Measurements from ENCODE around the gene KIAA1217.

The KIAA1217 gene

DNA sequence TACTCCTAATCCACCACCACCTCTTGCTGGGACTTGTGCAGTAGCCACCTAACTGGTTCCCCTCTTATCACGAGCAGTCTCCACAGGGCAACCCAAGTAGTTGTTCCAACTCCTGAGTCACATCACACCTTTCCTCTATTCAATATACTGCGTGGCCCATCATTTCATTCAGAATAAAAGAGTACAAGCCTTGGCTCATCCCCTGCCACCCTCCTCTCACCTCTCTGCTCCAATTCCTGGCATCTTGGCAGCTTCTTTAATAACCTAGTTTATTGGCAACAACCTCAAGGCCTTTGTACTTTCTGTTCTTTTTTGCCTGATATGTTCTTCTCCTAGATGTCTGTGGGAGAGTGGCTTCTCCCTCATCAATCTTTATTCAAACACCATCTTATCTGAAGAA is 199.4 kb downstream of the KIAA1217 start:
- Histone ChIP-seq H3K4me3 (ENCODE audit: low read depth, low read length) (no peak overlapping the region), H3K9me3 (ENCODE audit: control insufficient read depth, insufficient read depth, low read depth, low read length) (no peaks in the 10 kb centered on the region), H3K36me3 (ENCODE audit: control insufficient read depth in 2 of 2, insufficient read depth in 1 of 2, low read length in 2 of 2) (no peaks in the 10 kb centered on the region), H3K27ac (ENCODE audit: extremely low read depth, low read depth, low read length) (no peak overlapping the region), H3K4me1 (ENCODE audit: control insufficient read depth, insufficient read depth, low read length) (no peaks in the 10 kb centered on the region)
- CTCF ChIA-PET: interaction anchor here (1.6 kb wide), 1 partner anchor 110 kb away, joined by 3 read pairs; no protein-coding TSS in a partner anchor
- POLR2A ChIA-PET: no interaction called here
- TF ChIP-seq, protein P1, sequence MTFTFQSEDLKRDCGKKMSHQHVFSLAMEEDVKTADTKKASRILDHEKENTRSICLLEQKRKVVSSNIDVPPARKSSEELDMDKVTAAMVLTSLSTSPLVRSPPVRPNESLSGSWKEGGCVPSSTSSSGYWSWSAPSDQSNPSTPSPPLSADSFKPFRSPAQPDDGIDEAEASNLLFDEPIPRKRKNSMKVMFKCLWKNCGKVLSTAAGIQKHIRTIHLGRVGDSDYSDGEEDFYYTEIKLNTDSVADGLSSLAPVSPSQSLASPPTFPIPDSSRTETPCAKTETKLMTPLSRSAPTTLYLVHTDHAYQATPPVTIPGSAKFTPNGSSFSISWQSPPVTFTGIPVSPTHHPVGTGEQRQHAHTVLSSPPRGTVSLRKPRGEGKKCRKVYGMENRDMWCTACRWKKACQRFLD (tag by site-specific recombination; IDR thresholded peaks at IDR 0.05): no peak

DNA sequence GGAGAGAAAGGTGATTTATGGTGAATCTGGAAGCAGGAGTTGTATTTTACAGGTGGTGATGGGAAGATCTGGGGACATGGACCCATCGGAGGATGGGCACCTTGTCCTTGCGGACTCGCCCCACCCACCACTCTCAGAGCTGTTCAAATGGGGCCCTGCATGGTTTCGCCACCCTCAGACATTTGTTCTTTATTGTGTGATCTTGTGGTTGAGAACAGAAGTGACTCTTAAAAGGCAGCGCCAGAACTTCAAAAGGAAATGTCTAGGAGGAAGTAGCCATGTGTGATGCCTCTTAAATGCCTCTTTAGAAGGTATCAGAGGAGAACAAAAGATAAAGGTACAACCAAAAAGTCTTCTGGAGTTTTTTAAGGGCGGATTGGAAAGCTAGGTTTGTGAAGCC is 205.7 kb downstream of the KIAA1217 start:
- no peak overlapping the region for H3K4me3 ChIP-seq (ENCODE audit: low read depth, low read length)
- H3K36me3 ChIP-seq (ENCODE audit: control insufficient read depth in 2 of 2, insufficient read depth in 1 of 2, low read length in 2 of 2): no peaks in the 10 kb centered on the region
- no peak overlapping the region for H3K27ac ChIP-seq (ENCODE audit: extremely low read depth, low read depth, low read length)
- CTCF ChIA-PET: no interaction called here
- TF ChIP-seq PRDM1 (tag by site-specific recombination; IDR thresholded peaks at IDR 0.05) (no peak), ZNF394 (tag by site-specific recombination; IDR thresholded peaks at IDR 0.05; ENCODE audit: borderline replicate concordance) (no peak), ZNF433 (tag by site-specific recombination; IDR thresholded peaks at IDR 0.05; ENCODE audit: low read depth) (no peak), RBAK (tag by site-specific recombination; IDR thresholded peaks at IDR 0.05) (no peak), ZNF837 (tag by site-specific recombination; IDR thresholded peaks at IDR 0.05) (no peak), ZFHX2 (tag by site-specific recombination; conservative IDR thresholded peaks at IDR 0.05) (no peak), SALL2 (tag by site-specific recombination; IDR thresholded peaks at IDR 0.05; ENCODE audit: borderline replicate concordance) (no peak), ZNF510 (tag by site-specific recombination; IDR thresholded peaks at IDR 0.05; ENCODE audit: insufficient replicate concordance) (no peak), ZNF701 (tag by site-specific recombination; IDR thresholded peaks at IDR 0.05) (no peak), ZNF391 (tag by site-specific recombination; IDR thresholded peaks at IDR 0.05; ENCODE audit: borderline replicate concordance, low read depth) (no peak), ZNF560 (tag by site-specific recombination; IDR thresholded peaks at IDR 0.05; ENCODE audit: borderline replicate concordance) (no peak)
- TF ChIP-seq, protein P2, sequence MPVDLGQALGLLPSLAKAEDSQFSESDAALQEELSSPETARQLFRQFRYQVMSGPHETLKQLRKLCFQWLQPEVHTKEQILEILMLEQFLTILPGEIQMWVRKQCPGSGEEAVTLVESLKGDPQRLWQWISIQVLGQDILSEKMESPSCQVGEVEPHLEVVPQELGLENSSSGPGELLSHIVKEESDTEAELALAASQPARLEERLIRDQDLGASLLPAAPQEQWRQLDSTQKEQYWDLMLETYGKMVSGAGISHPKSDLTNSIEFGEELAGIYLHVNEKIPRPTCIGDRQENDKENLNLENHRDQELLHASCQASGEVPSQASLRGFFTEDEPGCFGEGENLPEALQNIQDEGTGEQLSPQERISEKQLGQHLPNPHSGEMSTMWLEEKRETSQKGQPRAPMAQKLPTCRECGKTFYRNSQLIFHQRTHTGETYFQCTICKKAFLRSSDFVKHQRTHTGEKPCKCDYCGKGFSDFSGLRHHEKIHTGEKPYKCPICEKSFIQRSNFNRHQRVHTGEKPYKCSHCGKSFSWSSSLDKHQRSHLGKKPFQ (tag by site-specific recombination; IDR thresholded peaks at IDR 0.05): no peak
- TF ChIP-seq, protein P3, sequence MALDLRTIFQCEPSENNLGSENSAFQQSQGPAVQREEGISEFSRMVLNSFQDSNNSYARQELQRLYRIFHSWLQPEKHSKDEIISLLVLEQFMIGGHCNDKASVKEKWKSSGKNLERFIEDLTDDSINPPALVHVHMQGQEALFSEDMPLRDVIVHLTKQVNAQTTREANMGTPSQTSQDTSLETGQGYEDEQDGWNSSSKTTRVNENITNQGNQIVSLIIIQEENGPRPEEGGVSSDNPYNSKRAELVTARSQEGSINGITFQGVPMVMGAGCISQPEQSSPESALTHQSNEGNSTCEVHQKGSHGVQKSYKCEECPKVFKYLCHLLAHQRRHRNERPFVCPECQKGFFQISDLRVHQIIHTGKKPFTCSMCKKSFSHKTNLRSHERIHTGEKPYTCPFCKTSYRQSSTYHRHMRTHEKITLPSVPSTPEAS (tag by site-specific recombination; IDR thresholded peaks at IDR 0.05): no peak
- TF ChIP-seq, protein P4, sequence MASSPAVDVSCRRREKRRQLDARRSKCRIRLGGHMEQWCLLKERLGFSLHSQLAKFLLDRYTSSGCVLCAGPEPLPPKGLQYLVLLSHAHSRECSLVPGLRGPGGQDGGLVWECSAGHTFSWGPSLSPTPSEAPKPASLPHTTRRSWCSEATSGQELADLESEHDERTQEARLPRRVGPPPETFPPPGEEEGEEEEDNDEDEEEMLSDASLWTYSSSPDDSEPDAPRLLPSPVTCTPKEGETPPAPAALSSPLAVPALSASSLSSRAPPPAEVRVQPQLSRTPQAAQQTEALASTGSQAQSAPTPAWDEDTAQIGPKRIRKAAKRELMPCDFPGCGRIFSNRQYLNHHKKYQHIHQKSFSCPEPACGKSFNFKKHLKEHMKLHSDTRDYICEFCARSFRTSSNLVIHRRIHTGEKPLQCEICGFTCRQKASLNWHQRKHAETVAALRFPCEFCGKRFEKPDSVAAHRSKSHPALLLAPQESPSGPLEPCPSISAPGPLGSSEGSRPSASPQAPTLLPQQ (tag by site-specific recombination; IDR thresholded peaks at IDR 0.05): no peak
- H3K4me1 ChIP-seq (ENCODE audit: control insufficient read depth, insufficient read depth, low read length): peaks cover 4% of the 10 kb centered on the region
- no peaks in the 10 kb centered on the region; the same call in 1 of the 2 replicates for H3K9me3 ChIP-seq (ENCODE audit: control insufficient read depth, insufficient read depth, low read depth, low read length)
- POLR2A ChIA-PET: no interaction called here

DNA sequence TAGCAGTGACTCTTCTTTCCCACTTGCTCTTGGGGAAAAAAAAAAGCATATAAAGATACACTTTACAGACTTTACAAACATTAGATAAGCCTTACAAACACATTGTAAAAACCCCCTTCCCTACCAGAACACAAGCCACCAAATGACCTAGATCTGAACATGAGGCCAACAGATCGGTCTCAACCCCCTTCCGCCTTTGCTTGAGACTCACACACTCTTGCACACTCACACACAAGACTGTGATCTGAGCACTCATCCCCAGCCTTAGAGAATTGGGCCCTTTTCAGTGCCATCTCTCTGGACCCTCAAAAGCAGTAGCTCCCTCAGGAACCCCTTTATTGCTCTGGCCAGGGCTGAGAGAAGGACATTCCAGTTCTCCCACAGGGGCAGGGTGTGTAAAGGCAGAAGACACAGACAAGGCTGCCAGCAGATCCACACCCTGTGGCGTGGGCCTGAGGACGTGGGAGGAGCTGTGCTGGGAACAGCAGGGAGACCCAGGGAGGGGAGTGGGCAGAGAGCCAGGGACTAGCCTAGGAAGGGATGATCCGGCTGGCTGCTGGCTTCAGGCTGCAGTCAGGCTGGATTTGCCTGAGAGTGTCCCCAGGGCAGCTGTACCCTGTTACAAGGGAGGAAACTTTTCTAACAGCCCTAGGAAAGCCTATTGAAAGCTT is 206.7 kb downstream of the KIAA1217 start:
- CTCF ChIA-PET: interaction anchor here (0.6 to 1.6 kb wide), 2 partner anchors 52 to 104 kb away, joined by 3 to 5 read pairs; no protein-coding TSS in a partner anchor
- Histone ChIP-seq H3K4me3 (ENCODE audit: low read depth, low read length) (no peak overlapping the region), H3K4me1 (ENCODE audit: control insufficient read depth, insufficient read depth, low read length) (peaks cover 4% of the 10 kb centered on the region), H3K9me3 (ENCODE audit: control insufficient read depth, insufficient read depth, low read depth, low read length) (no peaks in the 10 kb centered on the region; the same call in 1 of the 2 replicates), H3K27ac (ENCODE audit: extremely low read depth, low read depth, low read length) (no peak overlapping the region; the same call in 1 of the 2 replicates), H3K36me3 (ENCODE audit: control insufficient read depth in 2 of 2, insufficient read depth in 1 of 2, low read length in 2 of 2) (no peaks in the 10 kb centered on the region)
- TF ChIP-seq ZNF623 (tag by site-specific recombination; IDR thresholded peaks at IDR 0.05): no peak
- TF ChIP-seq KLF1 (tag by site-specific recombination; IDR thresholded peaks at IDR 0.05): peak; percentile 7; the same call in 1 of the 2 replicates
- peak; percentile 88 for TF ChIP-seq ZIC2 (tag by site-specific recombination; IDR thresholded peaks at IDR 0.05)
- TF ChIP-seq ZSCAN16 (tag by site-specific recombination; IDR thresholded peaks at IDR 0.05): peak; percentile 52; the same call in 1 of the 2 replicates
- TF ChIP-seq, protein P5, sequence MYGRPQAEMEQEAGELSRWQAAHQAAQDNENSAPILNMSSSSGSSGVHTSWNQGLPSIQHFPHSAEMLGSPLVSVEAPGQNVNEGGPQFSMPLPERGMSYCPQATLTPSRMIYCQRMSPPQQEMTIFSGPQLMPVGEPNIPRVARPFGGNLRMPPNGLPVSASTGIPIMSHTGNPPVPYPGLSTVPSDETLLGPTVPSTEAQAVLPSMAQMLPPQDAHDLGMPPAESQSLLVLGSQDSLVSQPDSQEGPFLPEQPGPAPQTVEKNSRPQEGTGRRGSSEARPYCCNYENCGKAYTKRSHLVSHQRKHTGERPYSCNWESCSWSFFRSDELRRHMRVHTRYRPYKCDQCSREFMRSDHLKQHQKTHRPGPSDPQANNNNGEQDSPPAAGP (tag by site-specific recombination; IDR thresholded peaks at IDR 0.05): peak; percentile 65
- TF ChIP-seq ZBTB48 (tag by site-specific recombination; IDR thresholded peaks at IDR 0.05): peak; percentile 44; the same call in 1 of the 2 replicates
- peak; percentile 96 for TF ChIP-seq ZFHX2 (tag by site-specific recombination; conservative IDR thresholded peaks at IDR 0.05)
- TF ChIP-seq EGR2 (tag by site-specific recombination; IDR thresholded peaks at IDR 0.05; ENCODE audit: low read depth): peak; percentile 93
- TF ChIP-seq ZNF341 (tag by site-specific recombination; IDR thresholded peaks at IDR 0.05; ENCODE audit: low read depth): peak; percentile 93
- TF ChIP-seq, protein P6, sequence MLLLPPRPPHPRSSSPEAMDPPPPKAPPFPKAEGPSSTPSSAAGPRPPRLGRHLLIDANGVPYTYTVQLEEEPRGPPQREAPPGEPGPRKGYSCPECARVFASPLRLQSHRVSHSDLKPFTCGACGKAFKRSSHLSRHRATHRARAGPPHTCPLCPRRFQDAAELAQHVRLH (tag by site-specific recombination; IDR thresholded peaks at IDR 0.05): no peak
- POLR2A ChIA-PET: no interaction called here
